Lower lobe of right lung (tissue), 2 donors: Measurements from ENCODE around the gene RNF157. TPM values are rescaled to one million over a fixed set of nuclear protein-coding genes. Genes with fewer than 3 reads are reported as not detected.

Source experiments
- ATAC-seq, 2 donors: fragments of 200-7000 bp; cut with Tn5 transposase; one replicate each; pipeline ENCODE4 v1.9.1; 2020 to 2022; ENCODE audit warnings: mild to moderate bottlenecking in 2 of 2, moderate library complexity in 2 of 2
- DNase-seq: peaks from one replicate; pipeline ENCODE4 v3.0.0-alpha.2; 2020
- H3K27ac ChIP-seq: fragments of 200-600 bp; one replicate; pipeline ENCODE4 v1.8.0; 2022
- H3K27me3 ChIP-seq: fragments of 200-600 bp; one replicate; pipeline ENCODE4 v1.8.0; 2022; ENCODE audit warnings: low read depth
- H3K36me3 ChIP-seq: fragments of 200-600 bp; one replicate; pipeline ENCODE4 v1.8.0; 2022; ENCODE audit warnings: mild to moderate bottlenecking
- H3K4me1 ChIP-seq: fragments of 200-600 bp; one replicate; pipeline ENCODE4 v1.8.0; 2022
- H3K4me3 ChIP-seq: fragments of 200-600 bp; one replicate; pipeline ENCODE4 v1.8.0; 2022; ENCODE audit warnings: mild to moderate bottlenecking
- H3K9me3 ChIP-seq: fragments of 200-600 bp; one replicate; pipeline ENCODE4 v1.8.0; 2022
- intact Hi-C: fragments of 100-400 bp; cut with DNase I; formaldehyde crosslinking; loops from one replicate; pipeline ENCODE4 v1.11.0; 2022
- total RNA-seq: library from RNA; stranded (reverse); fragmentation: NEBNext Ultra II Directional; extraction: Animal tissue kit (Norgen Biotek cat#: 25700); gene quantifications from one replicate; pipeline ENCODE4 v1.2.1, GENCODE V29; 2021
- TF ChIP-seq, protein P1 (sequence below): fragments of 200-600 bp; IDR thresholded peaks from one replicate; pipeline ENCODE4 v1.8.0; 2022; ENCODE audit warnings: antibody characterized with exemption, mild to moderate bottlenecking
- donor health status: DM: no; HTN: yes; CAD: no; lungs with severe emphysema.

RNF157 gene
- total RNA-seq, 1 donor from 2014 or later = 2.4 TPM

DNA sequence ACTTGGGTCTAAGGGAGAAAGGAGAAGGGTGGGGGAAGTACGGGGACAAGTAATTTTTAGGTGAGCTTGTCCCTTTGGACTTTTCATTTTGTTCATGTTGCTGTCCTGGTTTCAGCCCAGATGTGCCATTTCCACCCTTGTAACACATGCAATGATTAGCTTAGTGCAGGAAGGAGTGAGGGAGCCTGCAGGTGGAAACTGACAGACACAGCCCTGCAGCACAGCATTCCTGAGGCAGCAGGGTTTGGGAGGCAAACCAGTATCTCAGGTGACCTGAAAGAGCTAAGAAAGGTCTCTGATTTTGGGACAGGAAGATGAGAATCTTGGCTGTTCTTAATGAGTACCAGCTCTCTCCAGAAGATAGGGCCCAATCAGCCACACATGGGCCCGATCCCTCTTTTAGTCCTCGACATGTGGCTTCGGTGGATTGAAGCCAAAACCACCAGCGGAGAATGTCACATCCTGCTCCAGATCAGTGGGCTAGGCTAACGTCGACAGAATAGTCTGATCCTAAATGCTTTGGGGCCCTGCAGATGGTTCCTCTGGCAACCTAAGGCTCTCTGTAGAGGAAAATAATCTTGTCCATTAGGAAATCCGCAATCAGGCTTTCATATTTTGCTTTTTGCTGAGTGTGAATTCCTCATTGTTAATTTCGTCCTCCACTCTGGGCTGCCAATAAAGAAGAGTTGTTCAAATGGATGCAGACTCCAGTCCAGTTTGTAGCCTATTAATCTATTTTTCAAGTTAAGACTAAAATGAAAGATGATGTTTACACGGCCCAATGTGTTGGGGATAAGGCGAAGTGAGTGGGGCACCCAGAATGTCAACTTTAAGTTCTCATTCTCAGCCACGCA, 3.8 kb upstream of the RNF157 start:
- H3K9me3 ChIP-seq = no peaks in the 10 kb centered on the region
- H3K4me1 ChIP-seq = peaks cover 35% of the 10 kb centered on the region
- no peaks in the 10 kb centered on the region for H3K36me3 ChIP-seq
- TF ChIP-seq, protein P1, sequence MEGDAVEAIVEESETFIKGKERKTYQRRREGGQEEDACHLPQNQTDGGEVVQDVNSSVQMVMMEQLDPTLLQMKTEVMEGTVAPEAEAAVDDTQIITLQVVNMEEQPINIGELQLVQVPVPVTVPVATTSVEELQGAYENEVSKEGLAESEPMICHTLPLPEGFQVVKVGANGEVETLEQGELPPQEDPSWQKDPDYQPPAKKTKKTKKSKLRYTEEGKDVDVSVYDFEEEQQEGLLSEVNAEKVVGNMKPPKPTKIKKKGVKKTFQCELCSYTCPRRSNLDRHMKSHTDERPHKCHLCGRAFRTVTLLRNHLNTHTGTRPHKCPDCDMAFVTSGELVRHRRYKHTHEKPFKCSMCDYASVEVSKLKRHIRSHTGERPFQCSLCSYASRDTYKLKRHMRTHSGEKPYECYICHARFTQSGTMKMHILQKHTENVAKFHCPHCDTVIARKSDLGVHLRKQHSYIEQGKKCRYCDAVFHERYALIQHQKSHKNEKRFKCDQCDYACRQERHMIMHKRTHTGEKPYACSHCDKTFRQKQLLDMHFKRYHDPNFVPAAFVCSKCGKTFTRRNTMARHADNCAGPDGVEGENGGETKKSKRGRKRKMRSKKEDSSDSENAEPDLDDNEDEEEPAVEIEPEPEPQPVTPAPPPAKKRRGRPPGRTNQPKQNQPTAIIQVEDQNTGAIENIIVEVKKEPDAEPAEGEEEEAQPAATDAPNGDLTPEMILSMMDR = no peak
- no peak overlapping the region for H3K4me3 ChIP-seq
- no peak for DNase-seq
- peaks cover 15% of the 10 kb centered on the region for H3K27me3 ChIP-seq
- H3K27ac ChIP-seq = no peak overlapping the region
- ATAC-seq = no peak
- intact Hi-C loops = no loop called here

DNA sequence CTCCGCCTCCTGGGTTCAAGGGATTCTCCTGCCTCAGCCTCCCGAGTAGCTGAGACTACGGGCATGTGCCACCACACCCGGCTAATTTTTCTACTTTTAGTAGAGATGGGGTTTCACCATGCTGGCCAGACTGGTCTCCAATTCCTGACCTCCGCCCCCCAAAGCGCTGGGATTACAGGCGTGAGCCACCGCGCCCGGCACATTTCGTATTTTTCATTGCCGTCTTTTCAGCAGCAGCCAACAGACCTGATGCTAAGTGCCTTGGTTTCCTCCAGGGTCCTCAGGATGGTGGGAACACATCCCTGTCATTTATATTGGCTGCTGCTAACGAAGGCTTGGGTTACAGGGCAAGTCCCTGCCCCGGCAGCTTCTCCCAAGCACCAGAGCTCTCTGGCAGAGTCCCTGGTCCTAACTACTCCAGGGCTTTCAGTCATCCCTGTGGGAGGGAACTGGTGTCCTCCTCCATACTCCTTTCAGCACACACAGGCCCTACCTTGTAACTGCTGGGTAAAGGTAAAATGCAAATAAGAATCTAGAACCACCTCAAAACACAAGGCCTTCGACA, 1.5 kb upstream of the RNF157 start:
- DNase-seq (no peak), ATAC-seq (no peak)
- intact Hi-C loops = no loop called here
- Histone ChIP-seq H3K4me1 (peaks cover 31% of the 10 kb centered on the region), H3K9me3 (no peaks in the 10 kb centered on the region), H3K27me3 (peaks cover 15% of the 10 kb centered on the region), H3K27ac (no peak overlapping the region), H3K36me3 (no peaks in the 10 kb centered on the region), H3K4me3 (no peak overlapping the region)
- TF ChIP-seq, protein P1 = no peak

- Histone ChIP-seq H3K36me3 (no peaks in the 10 kb centered on the region), H3K4me1 (peaks cover 25% of the 10 kb centered on the region), H3K4me3 (peak overlapping the region; percentile 76), H3K27me3 (peaks cover 15% of the 10 kb centered on the region), H3K9me3 (no peaks in the 10 kb centered on the region), H3K27ac (peak overlapping the region; percentile 41)
- DNase-seq (no peak), ATAC-seq (peak in 1 of 2 donors; percentile 48)
- TF ChIP-seq, protein P1 = no peak
- intact Hi-C loops = no loop called here
Observed at GRCh38 chr17:76241204-76241538, 878 bp upstream of the RNF157 start.

GRCh38 chr17:76239538-76240274, 587 bp downstream of the RNF157 start:
- intact Hi-C loops = no loop called here
- Histone ChIP-seq H3K36me3 (no peaks in the 10 kb centered on the region), H3K27me3 (peaks cover 15% of the 10 kb centered on the region), H3K9me3 (no peaks in the 10 kb centered on the region), H3K4me3 (peak overlapping the region; percentile 52), H3K27ac (no peak overlapping the region), H3K4me1 (peaks cover 22% of the 10 kb centered on the region)
- TF ChIP-seq, protein P1 = no peak
- ATAC-seq (peak; percentile 8 to 11), DNase-seq (no peak)

DNA sequence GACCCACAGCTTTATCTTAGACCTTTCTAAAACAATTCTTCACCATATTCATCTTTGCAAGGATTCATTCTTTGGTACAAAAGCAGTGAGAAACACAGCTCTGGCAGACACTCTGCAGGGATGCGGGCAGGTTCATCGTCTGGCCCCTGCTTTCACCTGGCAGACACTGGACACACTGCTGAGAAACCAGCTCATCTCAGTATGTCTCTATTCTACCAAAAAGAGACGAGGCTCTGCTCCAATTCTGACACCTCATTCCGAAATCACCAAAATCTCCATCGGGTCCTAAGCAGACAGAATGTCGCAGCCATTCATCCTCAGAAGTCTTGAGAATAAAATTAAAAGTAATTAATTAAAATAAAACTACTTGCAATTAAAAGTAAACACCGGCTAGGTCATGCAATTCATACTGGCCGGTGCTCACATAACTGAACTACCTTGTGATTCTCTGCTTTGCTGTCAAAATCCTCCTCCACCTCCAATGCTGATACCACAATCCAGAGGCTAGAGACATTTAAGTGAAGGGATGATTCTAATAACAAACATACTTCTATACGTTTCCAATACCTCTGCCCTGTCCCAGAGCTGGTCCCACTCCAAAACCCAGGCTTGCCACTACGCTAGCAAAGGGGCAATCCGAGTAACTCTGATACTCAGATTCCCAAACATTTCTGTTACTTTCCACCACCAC, 1.3 kb downstream of the RNF157 start:
- Histone ChIP-seq H3K27me3 (peaks cover 15% of the 10 kb centered on the region), H3K36me3 (no peaks in the 10 kb centered on the region), H3K9me3 (no peaks in the 10 kb centered on the region), H3K4me3 (no peak overlapping the region), H3K27ac (no peak overlapping the region), H3K4me1 (peaks cover 22% of the 10 kb centered on the region)
- TF ChIP-seq, protein P1 = no peak
- ATAC-seq (no peak), DNase-seq (no peak)
- intact Hi-C loops = no loop called here
